ENCODE data around the gene SLC10A7.

SLC10A7 gene

GRCh38 chr4:146245246-146245645 is 276.5 kb downstream of the SLC10A7 start:
- no peak for TF ChIP-seq CTCF (IDR thresholded peaks at IDR 0.05; ENCODE audit: extremely low read depth, missing control alignments)
- no peak for DNase-seq (ENCODE audit: low spot score)

- no peak for DNase-seq (ENCODE audit: low spot score)
- no peak for TF ChIP-seq CTCF (IDR thresholded peaks at IDR 0.05; ENCODE audit: extremely low read depth, missing control alignments)
Observed at GRCh38 chr4:146244496-146244895, 277.2 kb downstream of the SLC10A7 start.

GRCh38 chr4:146243883-146244277 is 277.9 kb downstream of the SLC10A7 start:
- TF ChIP-seq CTCF (IDR thresholded peaks at IDR 0.05; ENCODE audit: extremely low read depth, missing control alignments), result no peak
- DNase-seq (ENCODE audit: low spot score), result no peak

GRCh38 chr4:146243141-146243882 is 278.4 kb downstream of the SLC10A7 start:
- peak; percentile 67 for TF ChIP-seq CTCF (IDR thresholded peaks at IDR 0.05; ENCODE audit: extremely low read depth, missing control alignments)
- DNase-seq (ENCODE audit: low spot score), result peak; percentile 84

GRCh38 chr4:146238107-146238506 is 283.6 kb downstream of the SLC10A7 start:
- DNase-seq (ENCODE audit: low spot score), result no peak
- TF ChIP-seq CTCF (IDR thresholded peaks at IDR 0.05; ENCODE audit: extremely low read depth, missing control alignments), result no peak

- TF ChIP-seq CTCF (IDR thresholded peaks at IDR 0.05; ENCODE audit: extremely low read depth, missing control alignments), result no peak
- no peak for DNase-seq (ENCODE audit: low spot score)
Observed at GRCh38 chr4:146237092-146237491, 284.6 kb downstream of the SLC10A7 start.

GRCh38 chr4:146236216-146236615 is 285.5 kb downstream of the SLC10A7 start:
- DNase-seq (ENCODE audit: low spot score), result no peak
- no peak for TF ChIP-seq CTCF (IDR thresholded peaks at IDR 0.05; ENCODE audit: extremely low read depth, missing control alignments)

All from GM20000 (cell line).